Activated CD8-positive, alpha-beta T cell treated with anti-CD3 and anti-CD28 coated beads for 36 hours (primary cell): ENCODE data around the gene TIGIT. TPM values are rescaled to one million over a fixed set of nuclear protein-coding genes. Genes with fewer than 3 reads are reported as not detected.

Experiments
- ATAC-seq: fragments of 200-7000 bp; cut with Tn5 transposase; one replicate; pipeline ENCODE4 v1.10.0; 2021; ENCODE audit warnings: mild to moderate bottlenecking, moderate library complexity
- CTCF ChIA-PET: fragments of 350-600 bp; sonication (Branson Sonifier 250); formaldehyde crosslinking; loops from one replicate; lab custom pipeline; 2021; ENCODE audit warnings: antibody characterized with exemption; lab: Charles Lee
- POLR2A ChIA-PET: fragments of 350-600 bp; sonication (Branson Sonifier 250); formaldehyde crosslinking; loops from one replicate; lab custom pipeline; 2021; ENCODE audit warnings: antibody characterized with exemption; lab: Charles Lee
- DNase-seq: peaks from one replicate; pipeline ENCODE4 v3.0.0-alpha.2; 2020
- H3K27ac Mint-ChIP-seq: one replicate; pipeline ENCODE4 v1.8.0; 2021; ENCODE audit warnings: mild to moderate bottlenecking, mixed read lengths
- H3K27me3 Mint-ChIP-seq: one replicate; pipeline ENCODE4 v1.8.0; 2021; ENCODE audit warnings: mixed read lengths
- H3K36me3 Mint-ChIP-seq: one replicate; pipeline ENCODE4 v1.8.0; 2021; ENCODE audit warnings: low read depth, mixed read lengths
- H3K4me1 Mint-ChIP-seq: one replicate; pipeline ENCODE4 v1.8.0; 2021; ENCODE audit warnings: low read depth, mixed read lengths
- H3K4me3 Mint-ChIP-seq: one replicate; pipeline ENCODE4 v1.8.0; 2021; ENCODE audit warnings: mild to moderate bottlenecking, moderate library complexity, mixed read lengths
- H3K9me3 Mint-ChIP-seq: one replicate; pipeline ENCODE4 v1.8.0; 2021; ENCODE audit warnings: mixed read lengths
- intact Hi-C: fragments of 100-400 bp; cut with micrococcal nuclease; formaldehyde crosslinking; loops from one replicate; pipeline ENCODE4 v1.10.0; 2022
- total RNA-seq, 2 experiments: library from RNA; stranded (reverse); gene quantifications; one replicate each; pipeline ENCODE4 v1.2.3, GENCODE V29; 2021
- TF ChIP-seq, protein P1 (sequence below): fragments of 200-600 bp; IDR thresholded peaks from one replicate; pipeline ENCODE4 v1.8.0; 2022; ENCODE audit warnings: antibody characterized with exemption, mild to moderate bottlenecking

Gene TIGIT
- total RNA-seq, 2 experiments from 2014 or later: 72.8 to 73.5 TPM

DNA sequence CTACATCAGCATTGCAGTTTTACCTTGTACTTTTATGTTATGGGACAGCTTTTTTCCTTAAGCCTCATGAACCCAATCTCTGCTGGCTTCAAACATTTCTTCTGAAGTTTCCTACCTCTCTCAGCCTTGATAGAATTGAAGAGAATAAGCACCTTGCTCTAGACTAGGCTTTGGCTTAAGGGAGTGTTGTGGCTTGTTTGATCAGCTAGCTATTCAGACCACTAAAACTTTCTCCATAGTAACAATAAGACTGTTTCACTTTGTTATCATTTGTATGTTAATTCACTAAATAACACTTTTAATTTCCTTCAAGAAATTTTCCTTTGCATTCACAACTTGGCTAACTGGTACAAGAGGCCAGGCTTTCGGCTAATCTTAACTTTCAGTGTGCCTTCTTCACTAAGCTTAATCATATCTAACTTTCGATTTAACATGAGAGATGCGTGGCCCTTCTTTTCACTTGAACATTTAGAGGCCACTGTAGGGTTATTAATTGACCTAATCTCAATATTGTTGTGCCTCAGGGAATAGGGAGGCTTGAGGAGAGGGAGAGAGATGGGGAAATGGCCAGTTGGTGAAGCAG lies 8.1 kb upstream of the TIGIT start:
- Mint-ChIP-seq H3K27me3 (no peaks in the 10 kb centered on the region), H3K9me3 (peaks cover 2% of the 10 kb centered on the region), H3K27ac (peak overlapping the region; percentile 91), H3K4me3 (peak overlapping the region; percentile 53), H3K4me1 (peaks cover 34% of the 10 kb centered on the region), H3K36me3 (peaks cover 2% of the 10 kb centered on the region)
- CTCF ChIA-PET: interaction anchor here (1.0 to 2.0 kb wide), 9 partner anchors 9 to 133 kb away, joined by 3 to 9 read pairs (median 4); partner anchors contain the start of gene TIGIT
- TF ChIP-seq, protein P1, sequence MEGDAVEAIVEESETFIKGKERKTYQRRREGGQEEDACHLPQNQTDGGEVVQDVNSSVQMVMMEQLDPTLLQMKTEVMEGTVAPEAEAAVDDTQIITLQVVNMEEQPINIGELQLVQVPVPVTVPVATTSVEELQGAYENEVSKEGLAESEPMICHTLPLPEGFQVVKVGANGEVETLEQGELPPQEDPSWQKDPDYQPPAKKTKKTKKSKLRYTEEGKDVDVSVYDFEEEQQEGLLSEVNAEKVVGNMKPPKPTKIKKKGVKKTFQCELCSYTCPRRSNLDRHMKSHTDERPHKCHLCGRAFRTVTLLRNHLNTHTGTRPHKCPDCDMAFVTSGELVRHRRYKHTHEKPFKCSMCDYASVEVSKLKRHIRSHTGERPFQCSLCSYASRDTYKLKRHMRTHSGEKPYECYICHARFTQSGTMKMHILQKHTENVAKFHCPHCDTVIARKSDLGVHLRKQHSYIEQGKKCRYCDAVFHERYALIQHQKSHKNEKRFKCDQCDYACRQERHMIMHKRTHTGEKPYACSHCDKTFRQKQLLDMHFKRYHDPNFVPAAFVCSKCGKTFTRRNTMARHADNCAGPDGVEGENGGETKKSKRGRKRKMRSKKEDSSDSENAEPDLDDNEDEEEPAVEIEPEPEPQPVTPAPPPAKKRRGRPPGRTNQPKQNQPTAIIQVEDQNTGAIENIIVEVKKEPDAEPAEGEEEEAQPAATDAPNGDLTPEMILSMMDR: no peak
- POLR2A ChIA-PET: no interaction called here
- intact Hi-C loops: no loop called here
- peak; percentile 69 for ATAC-seq
- no peak for DNase-seq

DNA sequence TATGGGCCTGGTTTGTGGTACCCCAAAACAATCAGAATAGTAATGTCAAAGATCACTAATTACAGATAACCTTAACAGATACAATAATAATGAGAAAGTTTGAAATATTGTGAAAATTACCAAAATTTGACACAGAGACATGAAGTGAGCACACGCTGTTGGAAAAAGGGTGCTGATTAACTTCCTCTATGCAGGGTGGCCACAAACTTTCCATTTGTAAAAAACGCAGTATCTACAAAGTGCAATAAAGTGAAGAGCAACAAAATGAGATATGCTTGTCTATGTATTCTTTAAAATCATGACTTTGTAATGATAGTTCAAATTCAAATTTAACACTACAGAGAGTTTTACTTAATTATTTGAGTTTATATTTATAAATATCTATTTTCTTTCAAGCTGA lies 7.6 kb upstream of the TIGIT start:
- ChIA-PET CTCF (interaction anchor here (0.9 to 2.0 kb wide), 8 partner anchors 9 to 132 kb away, joined by 3 to 9 read pairs (median 4); partner anchors contain the start of gene TIGIT), POLR2A (no interaction called here)
- peak overlapping the region; percentile 53 for H3K4me3 Mint-ChIP-seq
- no peaks in the 10 kb centered on the region for H3K36me3 Mint-ChIP-seq
- TF ChIP-seq, protein P1: no peak
- H3K9me3 Mint-ChIP-seq: peaks cover 2% of the 10 kb centered on the region
- H3K27ac Mint-ChIP-seq: peak overlapping the region; percentile 91
- intact Hi-C loops: no loop called here
- no peaks in the 10 kb centered on the region for H3K27me3 Mint-ChIP-seq
- DNase-seq (no peak), ATAC-seq (no peak)
- H3K4me1 Mint-ChIP-seq: peaks cover 40% of the 10 kb centered on the region

DNA sequence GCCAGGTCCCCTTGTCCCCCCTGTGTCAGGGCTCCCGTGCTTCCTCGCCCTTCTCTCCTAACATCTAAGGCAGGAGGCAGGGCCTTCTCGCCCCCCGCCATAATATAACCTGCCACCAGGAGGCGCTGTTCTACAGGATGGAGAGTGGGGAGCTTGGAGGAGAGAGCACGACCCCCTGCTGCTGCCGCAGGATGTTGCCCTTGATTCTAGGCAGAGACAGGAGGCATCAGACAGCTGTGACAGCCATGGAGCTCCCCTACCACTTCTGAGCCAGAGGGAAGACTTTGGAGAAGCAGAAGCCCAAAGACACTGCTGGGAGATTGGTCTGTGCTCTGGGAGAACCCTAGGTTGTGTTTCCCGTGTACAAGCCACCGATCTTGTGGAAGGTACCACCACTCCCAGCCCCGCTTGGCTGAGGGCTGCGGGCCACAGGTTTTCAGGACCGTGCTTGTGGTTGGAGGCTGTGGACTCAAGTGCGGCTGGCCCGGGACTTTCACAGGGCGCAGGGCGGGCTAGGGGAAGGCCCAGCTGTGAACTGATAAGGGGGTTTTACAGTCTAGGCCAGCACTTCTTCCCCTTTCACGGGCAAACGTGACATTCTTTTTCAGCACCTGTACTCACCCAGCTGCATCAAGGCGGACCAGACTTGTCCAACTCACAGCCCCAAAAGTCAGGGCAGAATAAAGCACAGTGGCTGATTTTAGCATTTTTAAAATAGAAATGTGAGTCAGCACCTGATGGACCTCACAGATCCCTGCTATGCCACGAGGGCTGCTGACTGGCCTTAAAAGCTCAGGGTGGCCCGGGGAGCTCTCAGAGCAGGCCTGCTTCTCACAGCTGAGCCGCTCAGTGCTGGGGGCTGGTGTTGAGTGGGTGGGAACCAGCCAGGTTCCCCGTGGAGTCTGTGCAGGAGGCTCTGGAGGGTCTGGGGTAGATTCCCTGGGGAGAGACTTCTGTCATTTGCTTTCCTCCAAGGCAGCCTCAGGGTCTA lies 2.6 kb upstream of the TIGIT start:
- H3K36me3 Mint-ChIP-seq: peaks cover 15% of the 10 kb centered on the region
- DNase-seq (peak; percentile 95), ATAC-seq (peak; percentile 79)
- TF ChIP-seq, protein P1: peak; percentile 94
- intact Hi-C loops: loop anchor here (1.0 to 5.0 kb wide), 4 partner anchors 41 to 139 kb away; no protein-coding TSS in a partner anchor
- peak overlapping the region; percentile 80 for H3K4me3 Mint-ChIP-seq
- H3K9me3 Mint-ChIP-seq: no peaks in the 10 kb centered on the region
- no peaks in the 10 kb centered on the region for H3K27me3 Mint-ChIP-seq
- H3K4me1 Mint-ChIP-seq: peaks cover 57% of the 10 kb centered on the region
- peak overlapping the region; percentile 95 for H3K27ac Mint-ChIP-seq
- ChIA-PET CTCF (interaction anchor here (0.7 to 3.8 kb wide), 48 partner anchors 8 to 432 kb away, joined by 3 to 33 read pairs (median 7); partner anchors contain the start of gene DRD3), POLR2A (interaction anchor here (0.7 to 10.7 kb wide), 11 partner anchors 17 to 137 kb away, joined by 3 to 159 read pairs (median 5); no protein-coding TSS in a partner anchor)

DNA sequence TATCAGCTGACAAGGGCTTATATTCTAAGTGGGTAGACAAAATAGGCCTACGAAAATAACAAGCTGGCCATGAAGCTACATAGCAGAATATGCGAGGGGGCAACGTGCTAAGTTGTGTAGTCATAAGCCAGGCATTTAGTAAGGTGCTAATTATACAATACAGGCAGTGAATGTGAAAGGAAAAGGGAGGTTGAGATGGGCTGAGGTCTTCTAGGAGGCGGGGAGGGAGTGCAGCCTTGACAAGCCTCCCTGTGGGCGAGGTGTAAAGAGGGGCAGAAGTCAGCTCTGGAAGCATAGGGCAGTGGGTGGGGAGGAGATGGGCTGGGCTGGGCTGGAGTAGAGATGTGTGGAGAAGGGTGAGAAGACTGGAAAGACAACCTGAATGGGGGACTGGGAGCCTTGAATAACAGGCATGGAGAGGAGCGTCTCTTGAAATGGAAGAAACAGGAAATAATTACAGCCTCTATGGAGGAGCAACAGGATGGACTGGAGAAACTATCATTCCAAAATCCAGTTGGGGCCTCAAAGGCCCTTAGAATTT lies 1.2 kb downstream of the TIGIT start:
- Mint-ChIP-seq H3K27me3 (no peaks in the 10 kb centered on the region), H3K27ac (peak overlapping the region; percentile 95), H3K4me1 (peaks cover 58% of the 10 kb centered on the region), H3K4me3 (peak overlapping the region; percentile 80), H3K9me3 (no peaks in the 10 kb centered on the region), H3K36me3 (peaks cover 43% of the 10 kb centered on the region)
- DNase-seq (peak; percentile 53), ATAC-seq (peak; percentile 21)
- TF ChIP-seq, protein P1: no peak
- ChIA-PET POLR2A (interaction anchor here (1.8 to 10.7 kb wide), 6 partner anchors 12 to 79 kb away, joined by 5 to 159 read pairs (median 12); no protein-coding TSS in a partner anchor), CTCF (interaction anchor here (1.0 to 3.2 kb wide), 8 partner anchors 10 to 143 kb away, joined by 4 to 12 read pairs (median 8); no protein-coding TSS in a partner anchor)
- intact Hi-C loops: loop anchor here (5.0 kb wide), 3 partner anchors 37 to 143 kb away; no protein-coding TSS in a partner anchor
